GM19240 (cell line): ENCODE data around the gene TANGO2.

Source experiments
- DNase-seq: peaks from one replicate; pipeline ENCODE4 v3.0.0; 2011; ENCODE audit warnings: low spot score; ENCODE audit not compliant: insufficient read length

TANGO2 gene

GRCh38 chr22:20011993-20012740 lies 8.7 kb upstream of the TANGO2 start:
- no peak for DNase-seq

- no peak for DNase-seq
Observed at GRCh38 chr22:20012741-20013331, 8.1 kb upstream of the TANGO2 start.

- no peak for DNase-seq
Observed at GRCh38 chr22:20013382-20013871, 7.5 kb upstream of the TANGO2 start.

GRCh38 chr22:20014526-20015186 lies 6.3 kb upstream of the TANGO2 start:
- no peak for DNase-seq

GRCh38 chr22:20015187-20015625 lies 5.7 kb upstream of the TANGO2 start:
- no peak for DNase-seq

GRCh38 chr22:20015971-20016733 lies 4.8 kb upstream of the TANGO2 start:
- DNase-seq: no peak

GRCh38 chr22:20016734-20017621 lies 3.9 kb upstream of the TANGO2 start, which contains the start of gene ARVCF:
Gene ARVCF, minus strand, starts transcription at chr22:20016823. Its CDS starts 26,029 bp downstream, at chr22:19990794.
- DNase-seq: peak; percentile 95

- no peak for DNase-seq
Observed at GRCh38 chr22:20017622-20017958, 3.3 kb upstream of the TANGO2 start.

- no peak for DNase-seq
Observed at GRCh38 chr22:20018001-20018400, 2.9 kb upstream of the TANGO2 start.

- DNase-seq: no peak
Observed at GRCh38 chr22:20019661-20020532, 1.0 kb upstream of the TANGO2 start.

- no peak for DNase-seq
Observed at GRCh38 chr22:20021196-20022181, 579 bp downstream of the TANGO2 start.

GRCh38 chr22:20022231-20022977 lies 1.5 kb downstream of the TANGO2 start:
- no peak for DNase-seq

- no peak for DNase-seq
Observed at GRCh38 chr22:20022978-20023613, 2.2 kb downstream of the TANGO2 start.

GRCh38 chr22:20024225-20024624 lies 3.3 kb downstream of the TANGO2 start:
- DNase-seq: no peak

GRCh38 chr22:20024650-20025397 lies 3.9 kb downstream of the TANGO2 start:
- DNase-seq: no peak

GRCh38 chr22:20025401-20026203 lies 4.7 kb downstream of the TANGO2 start:
- no peak for DNase-seq
